ENCODE data around the gene ZXDA. TPM values are rescaled to one million over a fixed set of nuclear protein-coding genes. Genes with fewer than 3 reads are reported as not detected.

ZXDA gene
- total and polyA plus RNA-seq, 2 experiments from 2014 or later: not detected

GRCh38 chrX:57899064-57899463, 11.2 kb downstream of the ZXDA start:
- 41% methylated on average over 1 of the region's 1 CpG for WGBS (ENCODE audit: low lambda C conversion rate, missing lambda C conversion rate)
- Histone ChIP-seq H3K4me2 (no peak overlapping the region), H3K9me2 (replicated peaks; ENCODE audit: insufficient read depth) (no peaks in the 10 kb centered on the region), H3K4me1 (ENCODE audit: insufficient read depth) (no peaks in the 10 kb centered on the region), H2AFZ (no peak overlapping the region), H3K36me3 (replicated peaks; ENCODE audit: insufficient read depth, low read depth) (no peaks in the 10 kb centered on the region), H4K20me1 (ENCODE audit: insufficient read depth, poor library complexity, severe bottlenecking) (no peaks in the 10 kb centered on the region), H3K9me3 (ENCODE audit: low read depth) (peaks cover 8% of the 10 kb centered on the region), H3K4me3 (no peak overlapping the region), H3K27ac (no peak overlapping the region), H3K79me2 (no peaks in the 10 kb centered on the region), H3K27me3 (no peaks in the 10 kb centered on the region)
- DNase-seq (ENCODE audit: low spot score): no peak
- TF ChIP-seq, protein P1, sequence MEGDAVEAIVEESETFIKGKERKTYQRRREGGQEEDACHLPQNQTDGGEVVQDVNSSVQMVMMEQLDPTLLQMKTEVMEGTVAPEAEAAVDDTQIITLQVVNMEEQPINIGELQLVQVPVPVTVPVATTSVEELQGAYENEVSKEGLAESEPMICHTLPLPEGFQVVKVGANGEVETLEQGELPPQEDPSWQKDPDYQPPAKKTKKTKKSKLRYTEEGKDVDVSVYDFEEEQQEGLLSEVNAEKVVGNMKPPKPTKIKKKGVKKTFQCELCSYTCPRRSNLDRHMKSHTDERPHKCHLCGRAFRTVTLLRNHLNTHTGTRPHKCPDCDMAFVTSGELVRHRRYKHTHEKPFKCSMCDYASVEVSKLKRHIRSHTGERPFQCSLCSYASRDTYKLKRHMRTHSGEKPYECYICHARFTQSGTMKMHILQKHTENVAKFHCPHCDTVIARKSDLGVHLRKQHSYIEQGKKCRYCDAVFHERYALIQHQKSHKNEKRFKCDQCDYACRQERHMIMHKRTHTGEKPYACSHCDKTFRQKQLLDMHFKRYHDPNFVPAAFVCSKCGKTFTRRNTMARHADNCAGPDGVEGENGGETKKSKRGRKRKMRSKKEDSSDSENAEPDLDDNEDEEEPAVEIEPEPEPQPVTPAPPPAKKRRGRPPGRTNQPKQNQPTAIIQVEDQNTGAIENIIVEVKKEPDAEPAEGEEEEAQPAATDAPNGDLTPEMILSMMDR (IDR thresholded peaks at IDR 0.05; ENCODE audit: poor library complexity): no peak
- TF ChIP-seq EZH2phosphoT487 (IDR thresholded peaks at IDR 0.05; ENCODE audit: low read depth, severe bottlenecking, unreplicated experiment) (no peak), EZH2 (IDR thresholded peaks at IDR 0.05; ENCODE audit: borderline replicate concordance) (no peak)

DNA sequence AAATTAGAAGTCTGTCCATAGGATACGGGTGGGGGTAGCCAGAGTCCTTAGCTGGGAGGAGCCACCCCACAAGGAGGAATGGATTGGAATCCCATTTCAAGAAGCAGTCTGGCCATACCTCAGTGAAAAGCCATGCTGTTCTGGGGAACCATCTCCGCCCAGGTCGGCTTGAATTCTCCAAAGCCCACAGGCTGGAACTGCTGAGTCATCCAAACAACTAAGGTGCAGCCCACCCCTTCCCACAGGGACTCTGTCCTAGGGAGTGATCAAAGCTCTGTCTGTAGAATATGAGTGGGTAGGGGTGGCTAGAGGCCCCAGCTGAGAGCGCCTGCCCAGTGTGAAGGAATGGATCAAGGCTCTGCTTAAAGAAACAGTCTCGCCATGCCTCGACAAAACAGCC, 38.8 kb downstream of the ZXDA start:
- Histone ChIP-seq H3K9me2 (replicated peaks; ENCODE audit: insufficient read depth) (no peaks in the 10 kb centered on the region), H2AFZ (no peak overlapping the region), H3K9me3 (ENCODE audit: low read depth) (no peaks in the 10 kb centered on the region), H3K27me3 (no peaks in the 10 kb centered on the region), H3K4me2 (no peak overlapping the region), H3K36me3 (replicated peaks; ENCODE audit: insufficient read depth, low read depth) (no peaks in the 10 kb centered on the region), H3K27ac (no peak overlapping the region), H3K4me3 (no peak overlapping the region), H4K20me1 (ENCODE audit: insufficient read depth, poor library complexity, severe bottlenecking) (no peaks in the 10 kb centered on the region), H3K79me2 (no peaks in the 10 kb centered on the region), H3K4me1 (ENCODE audit: insufficient read depth) (no peaks in the 10 kb centered on the region)
- DNase-seq (ENCODE audit: low spot score): no peak
- no peak for TF ChIP-seq EZH2 (IDR thresholded peaks at IDR 0.05; ENCODE audit: borderline replicate concordance)
- TF ChIP-seq, protein P1 (IDR thresholded peaks at IDR 0.05; ENCODE audit: poor library complexity): no peak
- TF ChIP-seq EZH2phosphoT487 (IDR thresholded peaks at IDR 0.05; ENCODE audit: low read depth, severe bottlenecking, unreplicated experiment): no peak
- WGBS (ENCODE audit: low lambda C conversion rate, missing lambda C conversion rate): 77% methylated on average over 6 of the region's 6 CpGs

Other genes with a start within 250 kb of the ZXDA start
- not detected in 2 replicates for gene NLRP2B, start 230.2 kb downstream of the ZXDA start, total RNA-seq
- gene NLRP2B, start 230.2 kb downstream of the ZXDA start, polyA plus RNA-seq: 0.06 TPM in 1 of 2 replicates, not detected in the other

Data from hepatocyte (in vitro differentiated cells).